IMR-90 (cell line): ENCODE measurements around the gene MLH3.

Source experiments
- BHLHE40 ChIP-seq: fragments of 150-350 bp; IDR thresholded peaks from 2 replicates; pipeline ENCODE4 v1.6.1; 2016; ENCODE audit warnings: mild to moderate bottlenecking, low read depth, low read length
- FOS ChIP-seq: fragments of 150-350 bp; IDR thresholded peaks from 2 replicates; pipeline ENCODE4 v1.6.1; 2016; ENCODE audit warnings: low read depth, low read length
- MXI1 ChIP-seq: IDR thresholded peaks from 2 replicates; pipeline ENCODE4 v1.6.1; 2012; ENCODE audit warnings: low read depth, mild to moderate bottlenecking, low read length, moderate library complexity, borderline replicate concordance
- POLR2A ChIP-seq: IDR thresholded peaks from 2 replicates; pipeline ENCODE4 v1.6.1; 2012; ENCODE audit warnings: mild to moderate bottlenecking, low read depth, low read length
- RAD21 ChIP-seq: IDR thresholded peaks from 2 replicates; pipeline ENCODE4 v1.6.1; 2012; ENCODE audit warnings: low read length, improper control_type of control experiment
- RCOR1 ChIP-seq: IDR thresholded peaks from 2 replicates; pipeline ENCODE4 v1.6.1; 2012; ENCODE audit warnings: mild to moderate bottlenecking, low read length, improper control_type of control experiment; ENCODE audit not compliant: insufficient replicate concordance
- RFX5 ChIP-seq: IDR thresholded peaks from 2 replicates; pipeline ENCODE4 v1.8.0; 2012; ENCODE audit warnings: low read depth, mild to moderate bottlenecking, low read length, moderate library complexity
- TF ChIP-seq, protein P1 (sequence below): conservative IDR thresholded peaks from 2 replicates; pipeline ENCODE4 v1.5.1; 2012; ENCODE audit warnings: mild to moderate bottlenecking, low read depth, low read length, improper control_type of control experiment

DNA sequence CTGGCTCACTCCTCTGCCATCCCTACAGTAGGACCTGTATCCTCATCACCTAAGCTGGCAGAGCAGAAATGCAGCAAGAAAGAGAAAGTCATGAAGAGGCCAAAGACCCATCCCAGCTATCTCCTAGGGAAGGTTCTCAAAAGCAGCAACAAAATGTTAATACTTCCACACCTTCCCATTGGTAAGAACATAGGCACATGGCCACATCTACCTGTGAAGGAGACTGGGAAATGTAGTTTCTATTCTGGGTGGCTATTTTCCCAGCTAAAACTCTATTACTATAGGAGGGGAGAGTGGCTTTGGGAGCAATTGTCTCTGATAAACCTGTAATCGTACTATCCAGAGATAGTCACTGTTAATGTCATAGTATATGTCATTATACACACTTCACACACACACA is 62.3 kb downstream of the MLH3 start:
- TF ChIP-seq, protein P1, sequence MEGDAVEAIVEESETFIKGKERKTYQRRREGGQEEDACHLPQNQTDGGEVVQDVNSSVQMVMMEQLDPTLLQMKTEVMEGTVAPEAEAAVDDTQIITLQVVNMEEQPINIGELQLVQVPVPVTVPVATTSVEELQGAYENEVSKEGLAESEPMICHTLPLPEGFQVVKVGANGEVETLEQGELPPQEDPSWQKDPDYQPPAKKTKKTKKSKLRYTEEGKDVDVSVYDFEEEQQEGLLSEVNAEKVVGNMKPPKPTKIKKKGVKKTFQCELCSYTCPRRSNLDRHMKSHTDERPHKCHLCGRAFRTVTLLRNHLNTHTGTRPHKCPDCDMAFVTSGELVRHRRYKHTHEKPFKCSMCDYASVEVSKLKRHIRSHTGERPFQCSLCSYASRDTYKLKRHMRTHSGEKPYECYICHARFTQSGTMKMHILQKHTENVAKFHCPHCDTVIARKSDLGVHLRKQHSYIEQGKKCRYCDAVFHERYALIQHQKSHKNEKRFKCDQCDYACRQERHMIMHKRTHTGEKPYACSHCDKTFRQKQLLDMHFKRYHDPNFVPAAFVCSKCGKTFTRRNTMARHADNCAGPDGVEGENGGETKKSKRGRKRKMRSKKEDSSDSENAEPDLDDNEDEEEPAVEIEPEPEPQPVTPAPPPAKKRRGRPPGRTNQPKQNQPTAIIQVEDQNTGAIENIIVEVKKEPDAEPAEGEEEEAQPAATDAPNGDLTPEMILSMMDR: no peak
- TF ChIP-seq RCOR1 (no peak), BHLHE40 (no peak), POLR2A (no peak), FOS (no peak), RFX5 (no peak), RAD21 (no peak), MXI1 (no peak)
